Measurements from ENCODE around the gene MYPOP. TPM values are rescaled to one million over a fixed set of nuclear protein-coding genes. Genes with fewer than 3 reads are reported as not detected.
A peak's percentile ranks its signal among the peaks of the same experiment; 100 is the strongest.

The MYPOP gene
- total and polyA plus RNA-seq, 9 of the 15 experiments (the other 6 are each of a cell fraction or from before 2014, with no cell fraction given) = 0.32 to 7.6 (median 1.6) TPM

DNA sequence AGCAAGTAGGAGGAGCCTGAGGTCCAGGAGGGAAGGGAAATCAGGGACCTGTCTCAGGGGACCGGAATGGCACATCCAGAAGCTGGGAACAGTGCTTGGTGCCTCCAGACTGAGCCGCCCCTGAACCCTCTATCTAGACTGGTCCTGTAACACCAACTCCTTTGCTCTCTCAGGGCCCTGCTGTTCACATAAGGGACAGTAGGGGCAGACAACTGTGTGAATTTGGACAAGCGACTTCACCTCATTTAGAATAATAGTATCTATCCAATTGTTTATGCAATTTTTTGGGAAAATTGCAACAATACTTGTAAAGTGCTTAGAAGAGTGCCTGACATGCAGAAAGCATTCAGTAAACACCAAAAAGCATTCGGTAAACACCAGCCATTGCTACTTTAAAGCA lies 53.5 kb downstream of the MYPOP start:
- no peaks in the 10 kb centered on the region for H3K79me2 ChIP-seq (ENCODE audit: control insufficient read depth, insufficient read depth, low read length)
- FAIRE-seq = peak; percentile 48
- no peaks in the 10 kb centered on the region for H3K4me1 ChIP-seq (replicated peaks in 1 of 2; ENCODE audit: control insufficient read depth in 2 of 2, insufficient read depth in 2 of 2, low read length in 2 of 2)
- no peaks in the 10 kb centered on the region for H3K27me3 ChIP-seq (ENCODE audit: control insufficient read depth in 2 of 2, insufficient read depth in 2 of 2, low read length in 2 of 2)
- H4K20me1 ChIP-seq (replicated peaks; ENCODE audit: control insufficient read depth, insufficient read depth, low read length) = no peaks in the 10 kb centered on the region
- no TSS peak for BruUV-seq (replicated peaks)
- no peak overlapping the region for H3K4me3 ChIP-seq
- DNase-seq (ENCODE audit: extremely low read depth in 1 of 4, low spot score in 3 of 4) = peak in 2 of 4 experiments; percentile 46 to 48
- ATAC-seq = peak; percentile 79
- H3K9me3 ChIP-seq (replicated peaks; ENCODE audit: control insufficient read depth, insufficient read depth, low read depth, low read length) = no peaks in the 10 kb centered on the region
- no peaks in the 10 kb centered on the region for H3K9me1 ChIP-seq (ENCODE audit: control insufficient read depth, insufficient read depth, low read length)
- no peak overlapping the region for H3K4me2 ChIP-seq (ENCODE audit: insufficient read depth, low read length)
- no peak overlapping the region for H3K9ac ChIP-seq (ENCODE audit: insufficient read depth in 1 of 2, low read depth in 2 of 2, low read length in 2 of 2)
- TF ChIP-seq ZFPM2 (CRISPR knock-in tag; IDR thresholded peaks at IDR 0.05) = no peak
- no peak for TF ChIP-seq ETS2 (tag; IDR thresholded peaks at IDR 0.05; ENCODE audit: borderline replicate concordance, poor library complexity, severe bottlenecking)
- TF ChIP-seq, protein P1, sequence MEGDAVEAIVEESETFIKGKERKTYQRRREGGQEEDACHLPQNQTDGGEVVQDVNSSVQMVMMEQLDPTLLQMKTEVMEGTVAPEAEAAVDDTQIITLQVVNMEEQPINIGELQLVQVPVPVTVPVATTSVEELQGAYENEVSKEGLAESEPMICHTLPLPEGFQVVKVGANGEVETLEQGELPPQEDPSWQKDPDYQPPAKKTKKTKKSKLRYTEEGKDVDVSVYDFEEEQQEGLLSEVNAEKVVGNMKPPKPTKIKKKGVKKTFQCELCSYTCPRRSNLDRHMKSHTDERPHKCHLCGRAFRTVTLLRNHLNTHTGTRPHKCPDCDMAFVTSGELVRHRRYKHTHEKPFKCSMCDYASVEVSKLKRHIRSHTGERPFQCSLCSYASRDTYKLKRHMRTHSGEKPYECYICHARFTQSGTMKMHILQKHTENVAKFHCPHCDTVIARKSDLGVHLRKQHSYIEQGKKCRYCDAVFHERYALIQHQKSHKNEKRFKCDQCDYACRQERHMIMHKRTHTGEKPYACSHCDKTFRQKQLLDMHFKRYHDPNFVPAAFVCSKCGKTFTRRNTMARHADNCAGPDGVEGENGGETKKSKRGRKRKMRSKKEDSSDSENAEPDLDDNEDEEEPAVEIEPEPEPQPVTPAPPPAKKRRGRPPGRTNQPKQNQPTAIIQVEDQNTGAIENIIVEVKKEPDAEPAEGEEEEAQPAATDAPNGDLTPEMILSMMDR (IDR thresholded peaks at IDR 0.05 in 2 of 3, conservative IDR thresholded peaks at IDR 0.05 in 1 of 3; ENCODE audit: insufficient read depth in 2 of 3, low read depth in 1 of 3, low read length in 3 of 3) = peak; percentile 22 to 47 (median 36); a peak in 4 of 6 replicates
- TF ChIP-seq RBM14 (IDR thresholded peaks at IDR 0.05; ENCODE audit: borderline replicate concordance, insufficient read depth, low read depth, low read length) = no peak
- TF ChIP-seq, protein P2, sequence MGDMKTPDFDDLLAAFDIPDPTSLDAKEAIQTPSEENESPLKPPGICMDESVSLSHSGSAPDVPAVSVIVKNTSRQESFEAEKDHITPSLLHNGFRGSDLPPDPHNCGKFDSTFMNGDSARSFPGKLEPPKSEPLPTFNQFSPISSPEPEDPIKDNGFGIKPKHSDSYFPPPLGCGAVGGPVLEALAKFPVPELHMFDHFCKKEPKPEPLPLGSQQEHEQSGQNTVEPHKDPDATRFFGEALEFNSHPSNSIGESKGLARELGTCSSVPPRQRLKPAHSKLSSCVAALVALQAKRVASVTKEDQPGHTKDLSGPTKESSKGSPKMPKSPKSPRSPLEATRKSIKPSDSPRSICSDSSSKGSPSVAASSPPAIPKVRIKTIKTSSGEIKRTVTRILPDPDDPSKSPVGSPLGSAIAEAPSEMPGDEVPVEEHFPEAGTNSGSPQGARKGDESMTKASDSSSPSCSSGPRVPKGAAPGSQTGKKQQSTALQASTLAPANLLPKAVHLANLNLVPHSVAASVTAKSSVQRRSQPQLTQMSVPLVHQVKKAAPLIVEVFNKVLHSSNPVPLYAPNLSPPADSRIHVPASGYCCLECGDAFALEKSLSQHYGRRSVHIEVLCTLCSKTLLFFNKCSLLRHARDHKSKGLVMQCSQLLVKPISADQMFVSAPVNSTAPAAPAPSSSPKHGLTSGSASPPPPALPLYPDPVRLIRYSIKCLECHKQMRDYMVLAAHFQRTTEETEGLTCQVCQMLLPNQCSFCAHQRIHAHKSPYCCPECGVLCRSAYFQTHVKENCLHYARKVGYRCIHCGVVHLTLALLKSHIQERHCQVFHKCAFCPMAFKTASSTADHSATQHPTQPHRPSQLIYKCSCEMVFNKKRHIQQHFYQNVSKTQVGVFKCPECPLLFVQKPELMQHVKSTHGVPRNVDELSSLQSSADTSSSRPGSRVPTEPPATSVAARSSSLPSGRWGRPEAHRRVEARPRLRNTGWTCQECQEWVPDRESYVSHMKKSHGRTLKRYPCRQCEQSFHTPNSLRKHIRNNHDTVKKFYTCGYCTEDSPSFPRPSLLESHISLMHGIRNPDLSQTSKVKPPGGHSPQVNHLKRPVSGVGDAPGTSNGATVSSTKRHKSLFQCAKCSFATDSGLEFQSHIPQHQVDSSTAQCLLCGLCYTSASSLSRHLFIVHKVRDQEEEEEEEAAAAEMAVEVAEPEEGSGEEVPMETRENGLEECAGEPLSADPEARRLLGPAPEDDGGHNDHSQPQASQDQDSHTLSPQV (IDR thresholded peaks at IDR 0.05) = no peak
- TF ChIP-seq TRIM28 (IDR thresholded peaks at IDR 0.05) = no peak
- POLR2A ChIA-PET = interaction anchor here (1.3 kb wide), 1 partner anchor 11 kb away, joined by 4 read pairs; no protein-coding TSS in a partner anchor
- no peak overlapping the region for H3K27ac ChIP-seq (ENCODE audit: extremely low read depth, low read depth, low read length)
- CTCF ChIA-PET (ENCODE audit: low intra/inter-chr PET ratio) = interaction anchor here (1.2 kb wide), 1 partner anchor 32 kb away, joined by 4 read pairs; no protein-coding TSS in a partner anchor
- 98% methylated on average over 4 of the region's 4 CpGs for WGBS (ENCODE audit: insufficient coverage, low coverage, missing lambda C conversion rate)
- in situ Hi-C loops (cut with MboI) (no loop called here), intact Hi-C loops (cut with micrococcal nuclease) (no loop called here)
- peaks cover 92% of the 10 kb centered on the region for H3K36me3 ChIP-seq (ENCODE audit: control insufficient read depth, insufficient read depth, low read length)
- no peak overlapping the region for H2AFZ ChIP-seq (ENCODE audit: low read depth, low read length)
